HT1080 (cell line): ENCODE measurements around the gene MYLK. TPM values are rescaled to one million over a fixed set of nuclear protein-coding genes. Genes with fewer than 3 reads are reported as not detected.

ENCODE experiments used
- DNase-seq: peaks from one replicate; pipeline ENCODE4 v3.0.0-alpha.2; 2015; ENCODE audit warnings: low read depth
- total RNA-seq: library from RNA; depleted of rRNA; stranded (reverse); fragments of >200 nt; shearing (Covaris generic); gene quantifications from 2 replicates; pipeline ENCODE4 v1.2.3, GENCODE V29; 2014

MYLK gene
- total RNA-seq, 1 experiment from 2014 or later, result 197 TPM

DNA sequence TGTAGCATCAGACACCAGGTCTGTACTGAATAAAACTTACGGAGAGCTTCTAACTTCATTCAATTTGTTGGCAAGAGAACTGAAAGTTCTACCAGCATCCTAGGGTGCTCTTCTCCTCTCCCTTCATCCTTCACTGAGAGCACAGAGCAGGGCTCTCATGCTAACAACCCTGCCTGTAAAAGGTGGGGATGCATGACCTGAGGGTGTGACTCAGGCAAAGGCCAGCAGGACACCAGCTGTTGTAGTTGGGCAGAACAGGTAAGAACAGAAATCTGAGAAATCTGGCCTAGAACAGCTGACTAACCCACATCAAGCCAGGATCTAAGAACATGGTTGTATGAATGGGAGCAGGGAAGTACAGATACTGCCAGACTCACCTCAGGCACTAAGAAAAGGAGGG lies 64.2 kb downstream of the MYLK start:
- no peak for DNase-seq

DNA sequence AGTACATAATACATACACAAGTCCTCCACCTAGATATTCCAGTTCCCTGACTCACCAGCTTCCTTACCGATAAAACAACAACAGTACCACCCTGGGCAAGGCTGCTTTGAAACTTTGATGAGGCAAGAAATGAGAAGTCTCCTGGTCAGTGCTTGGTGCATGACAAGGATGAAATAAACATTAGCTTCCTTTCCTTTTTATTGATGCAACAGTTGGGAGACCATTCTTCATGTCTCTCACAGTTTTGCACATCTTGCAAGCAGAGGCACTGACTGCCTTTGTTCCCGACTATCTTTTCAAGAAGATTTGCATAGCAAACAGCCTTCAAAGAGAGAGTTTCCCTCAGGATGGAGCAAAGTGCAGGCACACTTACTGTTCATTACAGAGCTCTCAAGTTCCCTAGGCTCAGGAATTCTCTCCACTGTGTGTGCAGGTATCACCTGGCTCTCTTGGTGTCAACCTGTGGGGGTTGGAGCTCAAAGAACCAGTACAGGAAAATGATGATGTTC lies 65.2 kb downstream of the MYLK start:
- DNase-seq, result peak; percentile 97

DNA sequence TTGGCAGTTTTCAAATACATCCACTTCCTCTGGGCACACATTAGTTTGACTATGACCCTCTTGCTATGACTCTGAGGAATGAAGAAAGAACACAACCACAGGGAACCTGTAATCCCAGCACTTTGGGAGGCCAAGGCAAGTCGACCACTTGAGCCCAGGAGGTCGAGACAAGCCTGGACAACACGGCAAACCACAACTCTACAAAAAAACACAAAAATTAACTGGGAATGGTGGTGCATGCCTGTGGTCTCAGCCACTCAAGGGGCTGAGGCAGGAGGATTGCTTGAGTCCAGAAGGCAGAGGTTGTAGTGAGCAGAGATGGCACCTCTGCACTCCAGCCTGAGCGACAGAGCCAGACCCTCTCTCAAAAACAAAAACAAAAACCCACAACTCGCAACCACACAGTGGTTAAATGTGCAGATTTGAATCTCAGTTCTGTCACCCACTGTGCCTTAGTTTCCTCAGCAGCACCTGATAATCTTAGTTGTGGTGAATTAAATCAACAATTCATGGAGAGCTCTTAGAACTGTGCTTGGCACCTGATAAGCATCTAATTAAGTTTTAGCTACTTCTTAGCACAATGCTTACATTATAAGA lies 65.7 kb downstream of the MYLK start:
- peak; percentile 74 for DNase-seq

DNA sequence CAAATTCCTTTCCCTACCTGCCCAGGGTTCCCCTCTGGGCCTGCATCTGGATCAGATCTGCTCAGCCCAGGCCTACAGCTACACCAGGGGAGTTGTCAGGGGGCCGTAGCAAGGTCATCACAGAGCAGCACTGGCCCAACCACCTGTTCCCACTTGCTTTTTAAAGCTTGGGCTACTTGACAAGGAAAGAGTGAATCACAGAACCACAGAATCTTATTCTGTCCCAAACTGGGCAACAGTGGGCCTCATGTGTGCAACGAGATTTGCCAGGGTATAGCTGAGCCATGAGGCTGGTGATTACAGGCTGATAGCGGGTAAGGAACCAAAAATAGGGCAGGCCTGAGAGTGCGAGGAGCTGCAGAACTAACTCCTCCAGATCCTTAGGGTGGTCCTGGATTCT lies 66.7 kb downstream of the MYLK start:
- DNase-seq, result peak; percentile 54

DNA sequence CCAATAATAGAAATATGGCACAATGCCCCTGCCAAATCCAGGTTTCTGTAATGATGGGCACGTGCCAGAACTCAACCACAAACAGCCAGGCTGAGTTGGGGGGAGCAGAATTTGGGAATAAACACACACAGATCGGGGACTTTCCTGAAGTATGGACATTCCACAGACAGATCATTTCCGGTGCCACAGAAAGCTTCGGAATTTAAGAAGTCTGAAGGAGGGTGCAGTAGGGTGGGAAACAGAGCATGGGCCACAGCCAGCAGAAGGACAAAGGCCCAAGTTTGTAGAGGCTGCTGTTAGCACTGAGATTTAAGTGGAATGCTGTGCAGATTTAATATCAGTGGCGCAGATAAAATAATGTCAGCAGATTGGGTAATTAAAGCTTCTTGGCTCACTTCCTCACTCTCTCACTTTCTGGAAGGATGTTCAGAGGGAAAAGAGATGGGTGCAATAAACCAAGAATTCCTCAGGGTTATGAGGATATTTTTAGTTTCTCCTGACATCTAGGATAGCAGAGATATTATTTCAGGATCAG lies 67.4 kb downstream of the MYLK start:
- DNase-seq, result peak; percentile 93

DNA sequence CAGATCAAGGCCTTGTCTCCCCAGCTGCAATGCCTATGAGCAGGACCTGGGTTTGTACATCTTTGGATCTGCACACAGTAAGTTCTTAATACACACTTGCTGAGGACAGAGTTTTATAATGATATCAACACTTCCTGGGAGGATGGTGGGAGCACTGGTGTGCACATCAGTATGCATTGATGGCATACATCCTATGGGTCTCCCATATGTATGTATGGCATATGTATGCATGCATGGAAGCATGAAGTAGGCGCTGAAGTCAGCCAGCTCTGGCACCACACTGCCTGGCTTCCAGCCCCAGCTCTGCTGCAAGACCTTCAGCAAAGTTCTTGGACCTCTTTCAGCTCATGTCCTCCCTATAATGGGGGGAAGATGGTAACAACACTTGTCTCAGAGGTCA lies 68.2 kb downstream of the MYLK start:
- DNase-seq, result no peak

DNA sequence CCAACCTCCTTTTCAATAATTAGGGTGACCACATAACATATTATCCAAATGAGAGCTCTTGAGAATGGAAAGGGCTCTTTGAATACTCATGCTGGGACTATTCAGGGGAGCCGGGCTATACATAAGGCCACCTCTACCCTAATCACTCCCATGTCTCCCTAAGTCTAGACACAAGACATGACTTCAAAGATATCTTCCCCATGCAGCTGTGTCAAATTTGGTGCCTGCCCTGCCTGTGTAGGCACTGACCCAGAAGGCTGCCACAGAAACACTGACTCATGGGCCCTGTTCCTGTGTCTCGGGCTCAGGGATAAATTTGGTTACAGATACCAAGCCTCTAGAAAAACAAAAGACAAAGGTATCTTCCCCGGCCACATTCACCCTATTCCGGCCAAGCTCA lies 70.3 kb downstream of the MYLK start:
- peak; percentile 50 for DNase-seq

DNA sequence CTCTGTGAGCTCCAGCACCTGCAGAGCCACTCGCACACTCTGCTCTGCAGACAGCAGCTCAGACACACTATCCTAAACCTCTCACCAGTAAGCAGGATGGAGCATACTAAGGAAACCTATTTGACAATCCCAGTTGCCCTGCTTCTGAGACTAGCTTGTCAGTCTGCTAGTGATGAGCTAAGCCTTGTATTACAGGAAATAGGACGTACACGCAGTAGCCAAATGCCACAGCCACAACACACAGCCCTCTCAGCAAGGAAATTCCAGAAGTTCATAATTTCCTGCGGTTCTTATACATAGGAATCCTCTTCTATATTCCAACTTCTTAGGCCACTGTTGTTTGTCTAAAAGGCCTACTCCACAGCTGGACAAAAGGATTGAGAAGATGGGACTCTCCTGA lies 74.5 kb downstream of the MYLK start:
- peak; percentile 88 for DNase-seq

DNA sequence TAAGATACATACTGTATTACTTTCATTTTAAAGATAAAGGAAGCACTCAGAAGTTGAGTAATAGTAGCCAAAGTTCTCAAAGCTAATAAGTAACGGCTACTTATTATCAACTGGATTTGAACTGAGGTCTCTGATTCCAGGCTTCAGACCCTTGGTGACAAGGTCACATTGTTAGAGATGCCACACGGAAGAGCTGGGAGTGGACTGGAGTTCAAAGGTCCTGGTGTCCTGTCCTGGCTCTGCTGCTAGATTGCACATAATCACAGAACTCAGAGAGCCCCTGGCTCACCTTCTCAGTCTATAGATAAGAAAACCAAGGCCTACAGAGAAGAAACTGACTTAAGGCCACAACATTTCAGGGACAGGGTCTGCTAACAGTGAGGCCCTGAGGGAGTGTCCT lies 75.3 kb downstream of the MYLK start:
- DNase-seq, result no peak

DNA sequence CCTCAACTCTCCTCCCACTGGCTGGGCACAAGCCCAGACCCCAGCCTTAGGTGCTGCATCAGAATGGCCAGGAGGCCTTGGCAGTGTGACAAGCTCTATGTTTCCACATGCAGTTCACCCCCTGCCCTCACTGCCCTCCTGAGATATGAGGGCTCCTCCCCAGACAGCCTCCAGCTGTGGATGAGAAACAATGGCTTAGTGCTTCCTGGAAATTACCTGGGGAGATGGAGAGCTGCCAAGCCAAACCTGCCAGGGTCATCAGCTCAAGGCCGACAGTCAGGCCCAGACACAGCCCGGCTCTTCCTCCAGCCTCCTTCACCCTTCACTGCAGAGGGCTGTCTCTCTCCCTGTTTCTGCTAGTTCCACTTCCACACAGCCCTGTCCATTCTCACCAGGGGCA lies 76.3 kb downstream of the MYLK start:
- DNase-seq, result no peak

DNA sequence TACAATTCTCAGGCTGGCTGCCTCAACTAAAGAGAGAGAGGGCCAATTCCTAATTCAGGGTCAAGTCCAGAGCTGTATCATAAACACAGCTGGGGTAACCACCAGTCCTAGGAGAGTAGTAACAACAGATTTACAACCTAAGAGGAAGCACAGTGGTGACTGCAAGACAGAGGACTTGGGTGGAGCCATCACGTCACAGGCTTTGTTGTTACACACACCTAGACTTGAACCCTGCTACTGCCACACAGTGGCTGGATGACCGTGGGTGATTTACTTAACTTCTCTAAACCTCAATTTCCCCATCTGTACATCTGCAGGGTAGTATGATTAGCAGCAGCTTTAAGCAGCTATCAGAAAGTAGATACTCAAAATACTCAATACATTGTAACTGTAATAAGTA lies 78.6 kb downstream of the MYLK start:
- no peak for DNase-seq

DNA sequence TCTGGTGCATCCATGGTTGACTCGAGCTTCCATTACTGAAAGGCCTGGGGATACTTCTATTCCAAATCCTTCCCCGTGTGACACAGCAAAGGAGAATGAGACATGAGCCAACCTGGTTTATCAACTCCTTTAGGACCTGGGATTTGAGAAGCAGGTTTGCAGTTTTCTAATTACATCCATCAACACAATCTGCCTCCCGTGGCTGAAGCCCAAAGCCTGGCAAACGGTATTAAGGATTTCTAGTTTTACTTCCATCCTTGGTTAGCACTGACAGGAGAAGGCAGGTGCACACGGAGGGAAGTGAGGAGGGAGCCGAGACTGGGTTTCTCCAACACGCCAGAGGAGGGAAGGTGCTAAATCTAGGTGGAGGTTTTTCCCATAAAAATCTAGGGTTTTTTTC lies 79.0 kb downstream of the MYLK start:
- no peak for DNase-seq

DNA sequence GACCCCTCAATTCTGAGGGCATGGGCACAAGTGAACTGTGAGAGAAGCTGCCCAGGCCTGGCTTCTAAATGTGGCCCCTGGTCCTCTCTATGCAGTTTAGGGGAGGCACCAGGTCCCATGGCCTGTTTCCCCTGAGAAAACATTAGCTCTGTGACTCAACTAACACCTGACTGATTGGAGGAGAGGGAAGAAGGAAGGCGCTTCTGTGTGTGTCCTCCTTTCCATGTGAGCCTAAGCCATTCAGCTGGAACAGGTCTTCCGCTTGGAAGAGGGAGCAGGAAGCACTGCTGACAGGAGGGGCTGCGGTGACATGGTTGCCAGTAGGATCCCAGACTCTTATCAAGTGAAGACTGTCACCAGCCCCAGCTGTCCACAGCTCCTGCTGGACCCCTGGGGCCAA lies 79.5 kb downstream of the MYLK start:
- DNase-seq, result no peak

DNA sequence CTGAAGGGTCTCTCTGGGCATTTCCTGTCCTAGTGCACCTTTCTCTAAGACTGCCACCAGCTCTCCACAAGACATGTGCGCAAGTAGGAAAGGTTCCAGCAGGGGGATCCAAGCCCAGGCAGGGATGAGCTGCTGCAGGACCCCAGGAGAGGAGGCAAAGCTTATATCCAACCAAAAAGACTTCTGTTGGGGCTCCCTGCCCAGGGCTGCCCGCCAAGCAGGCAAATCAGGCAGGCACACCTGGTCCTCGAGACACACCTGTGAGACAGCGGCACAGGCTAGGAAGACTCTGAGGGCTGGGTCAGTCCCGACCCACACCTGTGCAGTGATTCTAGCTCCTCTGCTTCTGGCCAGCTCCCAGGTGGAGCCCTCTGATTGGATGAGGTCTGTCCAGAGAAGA lies 80.6 kb downstream of the MYLK start:
- DNase-seq, result no peak

DNA sequence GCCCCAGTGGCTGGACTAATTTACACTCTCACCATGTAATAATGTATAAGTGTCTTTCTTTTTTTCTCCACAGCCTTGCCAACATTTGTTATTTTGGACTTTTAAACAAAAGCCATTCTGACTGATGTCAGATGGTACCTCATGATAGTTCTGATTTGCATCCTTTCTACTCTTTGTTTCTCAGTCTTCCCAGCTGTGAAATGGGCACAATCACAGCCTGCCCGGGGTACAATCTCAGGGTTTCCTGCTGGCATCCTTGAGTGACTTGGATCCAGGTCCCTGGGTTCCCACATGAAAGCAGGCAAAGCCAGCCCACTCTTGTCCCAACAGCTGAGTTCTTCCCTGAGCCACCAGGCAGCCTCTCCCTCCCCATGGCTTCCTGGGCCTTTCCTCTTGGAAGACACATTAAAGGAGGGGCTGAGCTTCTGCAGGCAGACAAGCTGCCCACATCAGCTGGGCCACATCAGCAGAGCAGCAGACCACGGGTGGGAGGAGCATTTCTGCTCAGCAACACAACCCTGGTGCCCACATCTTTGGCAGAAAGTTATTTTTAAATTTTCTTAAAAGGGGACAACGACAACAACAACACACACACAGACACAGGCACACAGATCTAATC lies 82.0 kb downstream of the MYLK start:
- DNase-seq, result no peak

DNA sequence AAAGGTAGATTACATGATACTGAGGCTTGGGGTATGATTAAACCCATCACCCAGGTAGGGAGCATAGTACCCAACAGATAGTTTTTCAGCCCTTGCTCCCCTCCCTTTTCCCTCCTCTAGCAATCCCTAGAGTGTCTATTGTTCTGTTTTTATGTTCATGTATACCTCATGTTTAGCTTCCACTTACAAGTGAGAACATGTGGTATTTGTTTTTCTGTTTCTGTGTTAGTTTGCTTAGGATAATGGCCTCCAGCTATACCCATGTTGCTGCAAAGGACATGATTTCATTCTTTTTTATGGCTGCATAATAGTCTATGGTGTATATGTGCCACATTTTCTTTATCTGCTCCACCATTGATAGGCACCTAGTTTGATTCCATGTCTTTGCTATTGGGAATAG lies 82.7 kb downstream of the MYLK start:
- no peak for DNase-seq

DNA sequence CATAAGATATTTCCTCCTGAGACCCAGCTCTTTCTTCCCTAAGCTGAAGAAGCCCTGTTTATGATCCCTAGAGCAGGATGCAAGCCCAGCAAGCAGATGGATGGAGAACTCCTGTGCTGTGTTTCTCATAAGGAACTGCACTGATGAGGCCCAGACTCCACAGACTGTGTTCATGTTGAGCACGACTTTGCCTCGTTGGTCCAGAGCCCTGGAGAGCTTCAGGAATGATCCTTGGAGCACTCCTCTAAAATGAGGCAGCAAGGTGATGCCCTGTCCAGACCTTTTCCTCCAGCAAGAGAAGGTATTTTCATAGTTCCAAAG lies 83.8 kb downstream of the MYLK start:
- no peak for DNase-seq

DNA sequence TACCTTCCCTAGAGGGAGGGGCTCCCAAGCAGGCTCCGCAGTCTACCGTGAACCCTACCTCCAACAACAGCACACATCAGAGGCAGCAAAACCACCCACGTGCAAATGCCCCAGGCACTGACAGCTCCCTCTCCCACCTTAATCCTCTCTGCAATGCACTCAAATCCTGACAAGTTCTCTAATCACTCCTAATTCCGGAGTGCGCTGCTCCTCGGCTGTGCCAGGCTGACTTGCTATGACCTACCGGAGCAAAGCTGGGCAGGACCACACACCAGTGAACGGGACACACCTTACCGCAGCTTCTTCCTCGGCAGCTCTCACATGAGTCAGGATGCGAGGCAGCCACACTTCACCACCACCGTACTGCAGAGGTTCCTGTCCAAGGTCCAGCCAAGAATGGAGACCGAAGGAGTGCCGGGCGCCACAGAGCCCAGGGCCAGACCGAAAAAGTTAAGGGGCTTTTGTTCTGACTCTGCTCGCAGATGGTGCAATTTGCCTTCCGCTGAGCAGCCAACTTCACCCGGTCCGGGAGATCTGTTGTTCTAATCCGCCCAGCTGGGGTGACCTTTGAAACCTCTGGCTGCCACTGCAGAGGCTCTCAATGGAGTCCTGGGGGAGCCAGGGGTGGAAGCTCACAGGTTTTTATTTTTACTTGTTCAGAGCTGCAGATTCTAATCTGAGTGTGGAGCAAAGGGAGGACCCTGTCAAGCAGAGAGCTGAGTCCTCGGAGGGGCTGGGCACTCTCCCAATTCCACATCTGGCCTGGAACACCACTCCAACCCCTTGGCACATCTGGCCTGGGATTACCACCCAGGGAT lies 84.4 kb downstream of the MYLK start:
- peak; percentile 90 for DNase-seq

DNA sequence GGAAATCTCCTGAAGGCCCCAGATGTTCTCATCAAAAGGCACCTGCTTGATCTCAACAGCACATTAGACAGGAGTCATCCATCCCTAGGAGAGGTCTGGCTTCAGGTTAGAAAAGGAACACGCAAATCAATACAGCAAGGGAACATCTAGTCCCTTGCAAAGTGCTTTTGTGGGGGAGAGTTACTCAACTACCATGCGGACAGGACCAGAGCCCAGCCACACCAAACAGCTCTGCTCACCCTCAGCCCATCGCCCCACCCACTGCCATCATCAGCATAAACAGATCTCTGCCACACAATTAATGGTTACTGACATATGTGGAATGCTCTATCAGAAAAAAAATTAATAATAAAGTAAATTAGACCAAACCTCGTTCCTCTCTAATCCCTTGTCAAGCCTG lies 85.6 kb downstream of the MYLK start:
- no peak for DNase-seq

DNA sequence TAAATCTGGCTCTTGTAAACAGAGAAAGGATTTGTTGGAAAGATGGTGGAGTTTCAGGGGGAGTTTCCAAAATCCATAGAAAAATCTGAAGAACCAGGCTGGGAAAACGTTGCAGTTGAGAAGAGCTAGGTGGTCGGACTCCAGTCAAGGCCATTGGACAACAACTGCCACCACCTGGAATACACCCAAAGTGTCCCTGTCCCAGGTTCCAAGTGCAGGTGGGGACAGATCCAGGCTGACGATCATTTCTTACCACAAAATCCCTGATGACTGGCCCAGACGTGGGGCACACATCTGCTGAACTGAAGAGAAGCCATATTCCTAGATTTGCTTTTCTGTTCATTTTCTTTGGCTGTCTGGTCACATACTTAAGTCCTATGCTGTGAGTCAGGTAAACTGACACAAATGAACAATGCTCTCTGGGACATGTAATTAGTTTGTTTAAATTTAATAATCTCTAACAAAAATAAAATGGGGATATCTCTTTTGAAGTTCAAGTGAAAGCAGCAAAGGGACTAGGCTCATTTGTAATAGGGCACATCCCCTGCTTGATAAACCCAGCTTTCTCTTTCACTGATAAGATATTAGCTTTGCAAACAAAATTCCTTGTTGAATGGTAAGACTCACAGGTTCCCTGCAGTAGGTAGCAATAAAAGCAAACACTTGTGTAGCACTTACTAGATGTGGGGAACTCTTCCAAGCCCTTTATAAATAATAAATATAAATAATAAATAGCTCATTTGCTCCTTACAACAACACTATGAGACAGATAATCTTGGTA lies 88.5 kb downstream of the MYLK start:
- no peak for DNase-seq

DNA sequence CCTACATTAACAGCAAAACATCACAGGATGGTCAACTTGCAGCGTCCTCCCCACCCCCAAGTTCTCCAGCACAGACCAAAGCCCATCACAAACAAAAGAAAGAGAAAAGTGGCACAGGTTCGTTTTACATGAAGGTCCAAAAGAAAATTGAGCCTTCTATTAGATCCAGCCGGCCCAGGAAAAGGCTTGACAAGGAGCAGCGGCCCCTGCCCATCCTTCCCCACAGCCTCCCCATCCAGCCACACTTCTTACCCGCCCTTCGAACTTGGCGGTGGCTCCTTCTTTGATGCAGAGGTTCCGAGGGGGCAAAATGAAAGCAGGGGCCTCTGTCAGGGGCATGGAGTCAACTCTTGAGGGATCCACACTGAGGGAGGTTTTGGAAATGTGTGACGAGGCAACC lies 90.7 kb downstream of the MYLK start:
- DNase-seq, result no peak
